GM19397 (cell line): ENCODE results near the gene IL4I1.

Source experiments
- ATAC-seq: cut with Tn5 transposase; IDR thresholded peaks from one replicate; pipeline ENCODE4 v1.9.1; 2021; ENCODE audit warnings: mild to moderate bottlenecking, moderate library complexity; ENCODE audit not compliant: unreplicated experiment

The IL4I1 gene

GRCh38 chr19:49866933-49867782, 29.5 kb downstream of the IL4I1 start, which contains the start of gene PNKP:
Gene PNKP (minus strand): TSS chr19:49867576. CDS start chr19:49867204, 372 bp downstream.
- ATAC-seq: peak; percentile 47

GRCh38 chr19:49864890-49865289, 31.8 kb downstream of the IL4I1 start:
- ATAC-seq: no peak

- no peak for ATAC-seq
These were observed 32.8 kb downstream of the IL4I1 start for GRCh38 chr19:49863935-49864320.

GRCh38 chr19:49863254-49863934, 33.3 kb downstream of the IL4I1 start:
- no peak for ATAC-seq

GRCh38 chr19:49862391-49863253, 34.1 kb downstream of the IL4I1 start:
- no peak for ATAC-seq

- no peak for ATAC-seq
These were observed 34.9 kb downstream of the IL4I1 start for GRCh38 chr19:49861541-49862378.

- no peak for ATAC-seq
These were observed 35.6 kb downstream of the IL4I1 start for GRCh38 chr19:49861107-49861506.

GRCh38 chr19:49860336-49861102, 36.2 kb downstream of the IL4I1 start:
- no peak for ATAC-seq

- ATAC-seq: no peak
These were observed 36.9 kb downstream of the IL4I1 start for GRCh38 chr19:49859682-49860335.

GRCh38 chr19:49858088-49858985, 38.4 kb downstream of the IL4I1 start:
- ATAC-seq: no peak

GRCh38 chr19:49857838-49858087, 38.9 kb downstream of the IL4I1 start:
- ATAC-seq: no peak

GRCh38 chr19:49857061-49857837, 39.4 kb downstream of the IL4I1 start:
- no peak for ATAC-seq

GRCh38 chr19:49856574-49857021, 40.1 kb downstream of the IL4I1 start:
- no peak for ATAC-seq

- ATAC-seq: no peak
These were observed 40.8 kb downstream of the IL4I1 start for GRCh38 chr19:49855676-49856573.

GRCh38 chr19:49855277-49855675, 41.4 kb downstream of the IL4I1 start:
- ATAC-seq: no peak
